Panc1 (cell line): ENCODE results near the gene NDUFAF2. TPM values are rescaled to one million over a fixed set of nuclear protein-coding genes. Genes with fewer than 3 reads are reported as not detected.

Experiments used
- ATAC-seq: fragments of 200-7000 bp; cut with Tn5 transposase; 2 replicates; pipeline ENCODE4 v1.9.1; 2020; ENCODE audit warnings: mild to moderate bottlenecking, moderate library complexity
- BruUV-seq: library from RNA; stranded (reverse); fragments of 400-500 nt; replicated peaks from 2 replicates; lab custom pipeline; 2021; lab: Mats Ljungman, UMichigan
- CTCF ChIA-PET: fragments of 300-600 bp; sonication (Branson Sonifier 250); formaldehyde crosslinking; loops from one replicate; lab custom pipeline; 2022; ENCODE audit warnings: antibody characterized with exemption; lab: Charles Lee
- POLR2A ChIA-PET: fragments of 300-600 bp; sonication (Branson Sonifier 250); formaldehyde crosslinking; loops from one replicate; lab custom pipeline; 2022; ENCODE audit warnings: antibody characterized with exemption; lab: Charles Lee
- DNase-seq: peaks from one replicate; pipeline ENCODE4 v3.0.0-alpha.2; 2010; ENCODE audit warnings: low read depth, low spot score
- H3K27ac ChIP-seq: 2 replicates; pipeline ENCODE4 v1.5.1; 2011; ENCODE audit warnings: mild to moderate bottlenecking, low read length, inconsistent platforms
- H3K27me3 ChIP-seq: fragments of 200-500 bp; sonication (Bioruptor generic); 2 replicates; pipeline ENCODE4 v1.6.0; 2014; ENCODE audit warnings: low read length, inconsistent platforms; ENCODE audit not compliant: control insufficient read depth, insufficient read depth
- H3K36me3 ChIP-seq: fragments of 200-500 bp; sonication (Bioruptor generic); 2 replicates; pipeline ENCODE4 v1.5.1; 2014; ENCODE audit warnings: inconsistent platforms, mild to moderate bottlenecking, low read length, moderate library complexity; ENCODE audit not compliant: control insufficient read depth, insufficient read depth
- H3K4me1 ChIP-seq: 2 replicates; pipeline ENCODE4 v1.5.1; 2011; ENCODE audit warnings: inconsistent platforms, mild to moderate bottlenecking, low read length, moderate library complexity; ENCODE audit not compliant: control insufficient read depth, insufficient read depth
- H3K4me3 ChIP-seq, 2 experiments: 2 replicates each; pipeline ENCODE4 v1.5.1; 2011 to 2012; ENCODE audit warnings: low read depth in 2 of 2, low read length in 2 of 2, mild to moderate bottlenecking in 2 of 2, inconsistent platforms in 1 of 2, moderate library complexity in 1 of 2
- H3K9me3 ChIP-seq: fragments of 200-500 bp; sonication (Bioruptor generic); 2 replicates; pipeline ENCODE4 v1.5.1; 2014; ENCODE audit warnings: low read depth, mild to moderate bottlenecking, inconsistent platforms, low read length, moderate library complexity; ENCODE audit not compliant: control insufficient read depth, insufficient read depth
- POLR2AphosphoS5 ChIP-seq: IDR thresholded peaks from 2 replicates; pipeline ENCODE4 v1.6.1; 2012; ENCODE audit warnings: mild to moderate bottlenecking, low read depth, low read length, moderate library complexity
- SIN3A ChIP-seq: IDR thresholded peaks from 2 replicates; pipeline ENCODE4 v1.6.1; 2012; ENCODE audit warnings: low read depth, mild to moderate bottlenecking, low read length, moderate library complexity, borderline replicate concordance; ENCODE audit not compliant: insufficient read depth
- TCF7L2 ChIP-seq: IDR thresholded peaks from 2 replicates; pipeline ENCODE4 v1.6.1; 2011; ENCODE audit warnings: mild to moderate bottlenecking, low read depth, low read length, inconsistent platforms
- in situ Hi-C: cut with HindIII; loops from 2 replicates; pipeline ENCODE4 v1.10.0; 2016; ENCODE audit warnings: low sequenced_read_pairs, low pct_unique_long_range_greater_than_20kb
- intact Hi-C: fragments of 100-400 bp; cut with micrococcal nuclease; formaldehyde crosslinking; loops from one replicate; pipeline ENCODE4 v1.10.0; 2022; ENCODE audit not compliant: unreplicated experiment
- total RNA-seq: library from RNA; stranded (reverse); gene quantifications from one replicate; pipeline ENCODE4 v1.2.1, GENCODE V29; 2021; ENCODE audit not compliant: unreplicated experiment
- TF ChIP-seq, protein P1 (sequence below), 2 experiments: IDR thresholded peaks; 2 replicates each; pipeline ENCODE4 v1.6.1; 2011 to 2012; ENCODE audit warnings: low read depth in 2 of 2, control low read depth in 1 of 2, low read length in 1 of 2, mild to moderate bottlenecking in 1 of 2, moderate library complexity in 1 of 2; ENCODE audit not compliant: insufficient read depth in 1 of 2
- TF ChIP-seq, protein P2 (sequence below): fragments of 450-650 bp; IDR thresholded peaks from 2 replicates; pipeline ENCODE4 v1.5.1; 2017; ENCODE audit warnings: mild to moderate bottlenecking

The NDUFAF2 gene
- total RNA-seq, 1 experiment from 2014 or later = 41.6 TPM

DNA sequence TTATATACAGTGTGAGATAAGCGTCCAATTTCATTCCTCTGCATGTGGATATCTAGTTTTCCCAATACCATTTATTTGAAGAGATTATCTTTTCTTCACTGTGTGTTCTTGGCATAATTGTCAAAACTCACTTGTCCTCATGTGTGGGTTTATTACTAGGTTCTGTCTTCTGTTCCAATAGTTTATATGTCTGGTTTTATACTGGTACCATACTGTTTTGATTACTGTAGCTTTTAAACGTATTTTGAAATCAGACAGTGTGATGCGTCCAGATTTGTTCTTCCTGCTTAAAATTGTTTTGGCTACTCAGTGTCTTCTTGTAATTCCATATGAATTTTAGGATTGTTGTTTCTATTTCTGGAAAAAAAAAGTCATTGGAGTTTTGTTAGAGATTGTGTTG is 10.2 kb downstream of the NDUFAF2 start:
- H3K27ac ChIP-seq = no peak overlapping the region
- no peaks in the 10 kb centered on the region; the same call in 1 of the 2 replicates for H3K9me3 ChIP-seq
- in situ Hi-C loops = no loop called here

DNA sequence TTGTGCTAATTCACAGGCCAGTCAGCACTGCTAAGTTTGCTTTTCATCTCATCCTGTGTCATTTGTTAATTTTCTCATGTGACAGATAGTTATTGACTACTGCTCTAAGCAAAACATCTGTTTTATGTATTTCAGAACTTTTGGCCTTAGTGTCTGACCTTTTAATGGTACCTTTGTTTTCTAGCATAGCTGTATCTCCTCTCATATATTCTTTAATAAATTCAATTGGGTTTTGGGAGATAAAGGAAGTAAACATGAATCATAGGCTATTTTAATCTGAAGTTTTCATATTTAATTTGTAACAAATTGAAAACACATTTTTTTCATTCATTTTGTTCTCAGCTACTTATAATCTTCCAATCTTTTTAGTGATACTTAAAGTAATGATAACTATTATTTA is 13.1 kb downstream of the NDUFAF2 start:
- ChIA-PET POLR2A (no interaction called here), CTCF (no interaction called here)

More for the DNA sequence above, 10.2 kb downstream of the NDUFAF2 start:
- Histone ChIP-seq H3K4me3 (no peak overlapping the region), H3K36me3 (no peaks in the 10 kb centered on the region), H3K27me3 (no peaks in the 10 kb centered on the region), H3K4me1 (no peaks in the 10 kb centered on the region)
- no peak for ATAC-seq
- BruUV-seq = no TSS peak
- DNase-seq = no peak
- intact Hi-C loops = no loop called here
- no peak for TF ChIP-seq TCF7L2
- TF ChIP-seq, protein P1, sequence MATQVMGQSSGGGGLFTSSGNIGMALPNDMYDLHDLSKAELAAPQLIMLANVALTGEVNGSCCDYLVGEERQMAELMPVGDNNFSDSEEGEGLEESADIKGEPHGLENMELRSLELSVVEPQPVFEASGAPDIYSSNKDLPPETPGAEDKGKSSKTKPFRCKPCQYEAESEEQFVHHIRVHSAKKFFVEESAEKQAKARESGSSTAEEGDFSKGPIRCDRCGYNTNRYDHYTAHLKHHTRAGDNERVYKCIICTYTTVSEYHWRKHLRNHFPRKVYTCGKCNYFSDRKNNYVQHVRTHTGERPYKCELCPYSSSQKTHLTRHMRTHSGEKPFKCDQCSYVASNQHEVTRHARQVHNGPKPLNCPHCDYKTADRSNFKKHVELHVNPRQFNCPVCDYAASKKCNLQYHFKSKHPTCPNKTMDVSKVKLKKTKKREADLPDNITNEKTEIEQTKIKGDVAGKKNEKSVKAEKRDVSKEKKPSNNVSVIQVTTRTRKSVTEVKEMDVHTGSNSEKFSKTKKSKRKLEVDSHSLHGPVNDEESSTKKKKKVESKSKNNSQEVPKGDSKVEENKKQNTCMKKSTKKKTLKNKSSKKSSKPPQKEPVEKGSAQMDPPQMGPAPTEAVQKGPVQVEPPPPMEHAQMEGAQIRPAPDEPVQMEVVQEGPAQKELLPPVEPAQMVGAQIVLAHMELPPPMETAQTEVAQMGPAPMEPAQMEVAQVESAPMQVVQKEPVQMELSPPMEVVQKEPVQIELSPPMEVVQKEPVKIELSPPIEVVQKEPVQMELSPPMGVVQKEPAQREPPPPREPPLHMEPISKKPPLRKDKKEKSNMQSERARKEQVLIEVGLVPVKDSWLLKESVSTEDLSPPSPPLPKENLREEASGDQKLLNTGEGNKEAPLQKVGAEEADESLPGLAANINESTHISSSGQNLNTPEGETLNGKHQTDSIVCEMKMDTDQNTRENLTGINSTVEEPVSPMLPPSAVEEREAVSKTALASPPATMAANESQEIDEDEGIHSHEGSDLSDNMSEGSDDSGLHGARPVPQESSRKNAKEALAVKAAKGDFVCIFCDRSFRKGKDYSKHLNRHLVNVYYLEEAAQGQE (IDR thresholded peaks at IDR 0.05; ENCODE audit: insufficient read depth in 1 of 2, low read depth in 2 of 2, low read length in 1 of 2) = no peak
- TF ChIP-seq, protein P2, sequence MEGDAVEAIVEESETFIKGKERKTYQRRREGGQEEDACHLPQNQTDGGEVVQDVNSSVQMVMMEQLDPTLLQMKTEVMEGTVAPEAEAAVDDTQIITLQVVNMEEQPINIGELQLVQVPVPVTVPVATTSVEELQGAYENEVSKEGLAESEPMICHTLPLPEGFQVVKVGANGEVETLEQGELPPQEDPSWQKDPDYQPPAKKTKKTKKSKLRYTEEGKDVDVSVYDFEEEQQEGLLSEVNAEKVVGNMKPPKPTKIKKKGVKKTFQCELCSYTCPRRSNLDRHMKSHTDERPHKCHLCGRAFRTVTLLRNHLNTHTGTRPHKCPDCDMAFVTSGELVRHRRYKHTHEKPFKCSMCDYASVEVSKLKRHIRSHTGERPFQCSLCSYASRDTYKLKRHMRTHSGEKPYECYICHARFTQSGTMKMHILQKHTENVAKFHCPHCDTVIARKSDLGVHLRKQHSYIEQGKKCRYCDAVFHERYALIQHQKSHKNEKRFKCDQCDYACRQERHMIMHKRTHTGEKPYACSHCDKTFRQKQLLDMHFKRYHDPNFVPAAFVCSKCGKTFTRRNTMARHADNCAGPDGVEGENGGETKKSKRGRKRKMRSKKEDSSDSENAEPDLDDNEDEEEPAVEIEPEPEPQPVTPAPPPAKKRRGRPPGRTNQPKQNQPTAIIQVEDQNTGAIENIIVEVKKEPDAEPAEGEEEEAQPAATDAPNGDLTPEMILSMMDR = no peak
- no peak for TF ChIP-seq POLR2AphosphoS5
- no peak for TF ChIP-seq SIN3A
- ChIA-PET POLR2A (interaction anchor here (0.7 kb wide), 1 partner anchor 31 kb away, joined by 5 read pairs; no protein-coding TSS in a partner anchor), CTCF (no interaction called here)

More for the DNA sequence above, 13.1 kb downstream of the NDUFAF2 start:
- no peak overlapping the region for H3K4me3 ChIP-seq
- H3K27ac ChIP-seq = no peak overlapping the region
- no peaks in the 10 kb centered on the region for H3K4me1 ChIP-seq
- H3K27me3 ChIP-seq = no peaks in the 10 kb centered on the region
- DNase-seq (no peak), ATAC-seq (no peak)
- no TSS peak for BruUV-seq
- no peak for TF ChIP-seq TCF7L2
- TF ChIP-seq, protein P2 = no peak
- no peak for TF ChIP-seq POLR2AphosphoS5
- TF ChIP-seq, protein P1 (IDR thresholded peaks at IDR 0.05; ENCODE audit: insufficient read depth in 1 of 2, low read depth in 2 of 2, low read length in 1 of 2) = no peak
- TF ChIP-seq SIN3A = no peak
- intact Hi-C loops (no loop called here), in situ Hi-C loops (no loop called here)
- no peaks in the 10 kb centered on the region; the same call in 1 of the 2 replicates for H3K9me3 ChIP-seq
- H3K36me3 ChIP-seq = no peaks in the 10 kb centered on the region
